ENCODE measurements around the gene SEMA3B.

GRCh38 chr3:50259432-50260026, 9.4 kb upstream of the SEMA3B start:
- TF ChIP-seq POLR2AphosphoS5 (IDR thresholded peaks at IDR 0.05) (no peak), CTCF (IDR thresholded peaks at IDR 0.05) (no peak)

All from upper lobe of left lung (tissue), 4 donors.